Esophagus squamous epithelium (tissue), 5 donors: ENCODE measurements around the gene STAT4. TPM values are rescaled to one million over a fixed set of nuclear protein-coding genes. Genes with fewer than 3 reads are reported as not detected.

Source experiments
- DNase-seq: peaks from one replicate; lab custom pipeline; 2025; lab: John Stamatoyannopoulos, UW
- H3K27ac ChIP-seq, 4 donors: fragments of 200-600 bp; sonication (generic); one replicate each; pipeline ENCODE4 v1.5.1; 2016 to 2019; ENCODE audit warnings: mild to moderate bottlenecking in 1 of 4
- H3K27me3 ChIP-seq, 4 donors: fragments of 200-600 bp; sonication (generic); 1 replicate in 3 of 4; 2 replicates in 1 of 4; pipeline versions ENCODE4 v1.5.1 to v1.6.0; 2017 to 2021; ENCODE audit warnings: antibody characterized with exemption in 1 of 4
- H3K36me3 ChIP-seq, 3 donors: fragments of 200-600 bp; sonication (generic); one replicate each; pipeline ENCODE4 v1.5.1; 2016 to 2019
- H3K4me1 ChIP-seq, 3 donors: fragments of 200-600 bp; sonication (generic); one replicate each; pipeline ENCODE4 v1.5.1; 2017 to 2019
- H3K4me3 ChIP-seq, 4 donors: fragments of 200-600 bp; sonication (generic); 1 replicate in 3 of 4; 2 replicates in 1 of 4; pipeline ENCODE4 v1.5.1; 2016 to 2019; ENCODE audit warnings: mild to moderate bottlenecking in 2 of 4, moderate library complexity in 1 of 4
- H3K9me3 ChIP-seq, 3 donors: fragments of 200-600 bp; sonication (generic); one replicate each; pipeline ENCODE4 v1.5.1; 2016 to 2019
- CTCF ChIP-seq, 6 experiments: fragments of 450-650 bp in 4 of 6; fragments of 200-600 bp in 2 of 6; sonication (generic) in 2 of 6; IDR thresholded peaks; one replicate each; pipeline ENCODE4 v1.5.1; 2016 to 2019; ENCODE audit warnings: antibody characterized with exemption in 6 of 6, mild to moderate bottlenecking in 4 of 6, moderate library complexity in 4 of 6
- POLR2A ChIP-seq, 4 donors: fragments of 450-650 bp; IDR thresholded peaks; one replicate each; pipeline ENCODE4 v1.6.1; 2017; ENCODE audit warnings: antibody characterized with exemption in 4 of 4, mild to moderate bottlenecking in 4 of 4, moderate library complexity in 3 of 4
- WGBS, 2 donors: methylation state at CpG; one replicate each; pipeline ENCODE4 v1.1.5; 2018; 5-methylcytosine and 5-hydroxymethylcytosine counted together
- intact Hi-C: fragments of 100-400 bp; cut with DNase I; formaldehyde crosslinking; loops from one replicate; pipeline ENCODE4 v1.15.0; 2022
- total RNA-seq, 4 donors: library from RNA; depleted of rRNA; stranded (reverse); fragments of >200 nt; gene quantifications; one replicate each; pipeline ENCODE4 v1.1.0, GENCODE V29; 2016
- donor health status: DM: yes; HTN: yes; CAD: no.

The STAT4 gene
- total RNA-seq, 4 donors from 2014 or later, result 0.47 to 3.2 (median 2.1) TPM

GRCh38 chr2:191078165-191078867 is 72.5 kb downstream of the STAT4 start:
- H3K9me3 ChIP-seq, result no peaks in the 10 kb centered on the region
- H3K4me1 ChIP-seq, result no peaks in the 10 kb centered on the region
- WGBS, 2 donors, result 53 to 59% methylated on average over 3 of the region's 3 CpGs
- TF ChIP-seq CTCF (IDR thresholded peaks at IDR 0.05) (no peak), POLR2A (IDR thresholded peaks at IDR 0.05) (no peak)
- H3K36me3 ChIP-seq, result no peaks in the 10 kb centered on the region
- no peak overlapping the region for H3K27ac ChIP-seq
- no peaks in the 10 kb centered on the region for H3K27me3 ChIP-seq
- intact Hi-C loops, result no loop called here
- no peak for DNase-seq
- no peak overlapping the region for H3K4me3 ChIP-seq

- DNase-seq, result no peak
- intact Hi-C loops, result no loop called here
- TF ChIP-seq CTCF (IDR thresholded peaks at IDR 0.05) (no peak), POLR2A (IDR thresholded peaks at IDR 0.05) (no peak)
- H3K36me3 ChIP-seq, result no peaks in the 10 kb centered on the region
- H3K9me3 ChIP-seq, result no peaks in the 10 kb centered on the region
- WGBS, 2 donors, result 50 to 60% methylated on average over 1 of the region's 1 CpG
- H3K4me1 ChIP-seq, result no peaks in the 10 kb centered on the region
- no peak overlapping the region for H3K4me3 ChIP-seq
- H3K27me3 ChIP-seq, result no peaks in the 10 kb centered on the region
- H3K27ac ChIP-seq, result no peak overlapping the region
Observed at GRCh38 chr2:191070276-191070675, 80.5 kb downstream of the STAT4 start.

DNA sequence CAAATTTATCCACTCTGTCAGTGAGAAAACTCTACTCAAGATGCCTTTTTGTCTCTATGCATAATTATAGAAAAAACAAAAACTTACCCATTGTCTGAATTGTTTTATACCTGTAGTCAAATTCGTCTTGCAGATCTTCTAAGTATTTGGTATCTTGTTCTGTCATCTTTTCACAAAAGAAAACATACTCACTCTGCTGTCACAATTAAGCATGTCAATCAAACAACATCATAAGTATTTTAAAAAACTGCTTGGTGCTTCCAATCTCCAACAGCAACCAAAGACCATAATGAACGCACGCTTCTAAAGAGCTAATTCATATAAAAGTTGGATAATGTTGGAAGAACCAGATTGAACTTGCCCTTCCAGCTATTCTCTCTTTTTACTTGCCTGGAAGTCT is 81.2 kb downstream of the STAT4 start:
- H3K36me3 ChIP-seq, result no peaks in the 10 kb centered on the region
- H3K27ac ChIP-seq, result no peak overlapping the region
- no peaks in the 10 kb centered on the region for H3K27me3 ChIP-seq
- no peaks in the 10 kb centered on the region for H3K4me1 ChIP-seq
- 75 to 86% methylated on average over 3 of the region's 3 CpGs for WGBS, 2 donors
- no peak overlapping the region for H3K4me3 ChIP-seq
- intact Hi-C loops, result no loop called here
- no peak for DNase-seq
- TF ChIP-seq CTCF (IDR thresholded peaks at IDR 0.05) (no peak), POLR2A (IDR thresholded peaks at IDR 0.05) (no peak)
- no peaks in the 10 kb centered on the region for H3K9me3 ChIP-seq

DNA sequence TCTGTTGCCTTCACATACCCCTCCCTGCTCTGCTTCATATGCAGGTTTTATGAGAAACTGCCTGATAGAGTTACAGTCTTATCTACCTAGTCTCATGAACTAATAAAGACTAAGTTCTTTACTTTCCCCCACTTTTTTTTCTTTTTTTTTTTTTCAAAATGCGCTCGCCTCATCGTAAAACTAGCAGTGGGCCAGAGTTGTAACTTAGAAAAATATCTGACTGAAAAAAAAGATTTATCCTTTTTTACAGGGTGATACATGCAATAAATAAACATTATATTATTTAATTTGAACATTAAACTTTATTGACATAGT is 83.9 kb downstream of the STAT4 start:
- no peaks in the 10 kb centered on the region for H3K4me1 ChIP-seq
- intact Hi-C loops, result no loop called here
- H3K4me3 ChIP-seq, result no peak overlapping the region
- DNase-seq, result no peak
- no peaks in the 10 kb centered on the region for H3K36me3 ChIP-seq
- 97 to 100% methylated on average over 3 of the region's 3 CpGs for WGBS, 2 donors
- TF ChIP-seq POLR2A (IDR thresholded peaks at IDR 0.05), result no peak
- no peak for TF ChIP-seq CTCF (IDR thresholded peaks at IDR 0.05)
- H3K27me3 ChIP-seq, result no peaks in the 10 kb centered on the region
- H3K9me3 ChIP-seq, result no peaks in the 10 kb centered on the region
- H3K27ac ChIP-seq, result no peak overlapping the region

- DNase-seq, result no peak
- H3K9me3 ChIP-seq, result no peaks in the 10 kb centered on the region
- 38 to 51% methylated on average over 4 of the region's 4 CpGs for WGBS, 2 donors
- H3K4me1 ChIP-seq, result no peaks in the 10 kb centered on the region
- no peak for TF ChIP-seq POLR2A (IDR thresholded peaks at IDR 0.05)
- no peak for TF ChIP-seq CTCF (IDR thresholded peaks at IDR 0.05)
- H3K27ac ChIP-seq, result no peak overlapping the region
- no peak overlapping the region for H3K4me3 ChIP-seq
- H3K36me3 ChIP-seq, result no peaks in the 10 kb centered on the region
- H3K27me3 ChIP-seq, result no peaks in the 10 kb centered on the region
- intact Hi-C loops, result no loop called here
Observed at GRCh38 chr2:191066197-191066918, 84.4 kb downstream of the STAT4 start.
